GM12864 (cell line): Measurements from ENCODE around the gene GAGE13.
"Not testable (repeated sequence)": the region's sequence is repeated elsewhere in the genome, so short reads cannot be mapped to it uniquely, and the experiment has no call there.

ENCODE experiments used
- DNase-seq: peaks from one replicate; pipeline ENCODE4 v3.0.0-alpha.2; 2011; ENCODE audit warnings: low read depth
- H3K4me3 ChIP-seq: 2 replicates; pipeline ENCODE4 v1.5.1; 2011; ENCODE audit warnings: mild to moderate bottlenecking, low read depth, low read length, control low read depth
- TF ChIP-seq, protein P1 (sequence below): IDR thresholded peaks from 2 replicates; pipeline ENCODE4 v1.5.1; 2011; ENCODE audit warnings: low read depth, mild to moderate bottlenecking, moderate library complexity, low read length, control low read depth, inconsistent platforms; ENCODE audit errors: missing control alignments

Gene GAGE13

DNA sequence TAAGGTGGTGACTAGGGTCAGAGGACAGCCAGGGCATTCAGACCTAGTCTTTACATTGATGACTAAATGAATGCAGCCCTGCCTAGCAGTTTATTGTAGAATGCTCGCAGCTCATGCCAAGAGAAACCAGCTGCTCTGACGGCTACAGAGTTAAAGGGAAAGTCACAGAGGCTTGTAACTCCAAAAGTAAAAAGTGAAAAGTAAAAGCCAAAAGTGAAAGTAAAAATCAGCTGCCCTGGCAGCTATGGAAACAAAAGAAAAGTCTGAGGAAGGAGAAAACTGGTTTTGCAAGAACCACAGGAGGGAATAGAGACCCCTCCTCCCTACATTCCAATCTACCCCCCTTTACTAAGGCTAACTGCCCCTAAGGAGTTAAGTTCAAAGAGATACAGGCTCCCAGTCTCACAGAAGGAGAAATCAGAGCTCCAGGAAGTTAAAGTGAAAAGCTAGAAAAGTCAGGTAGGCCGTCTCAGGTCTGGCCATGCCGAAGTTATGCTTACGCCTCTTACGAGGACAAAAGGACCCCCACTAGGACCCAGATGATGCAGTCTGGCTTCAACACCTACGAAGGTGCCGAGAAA lies 21.9 kb upstream of the GAGE13 start:
- TF ChIP-seq, protein P1, sequence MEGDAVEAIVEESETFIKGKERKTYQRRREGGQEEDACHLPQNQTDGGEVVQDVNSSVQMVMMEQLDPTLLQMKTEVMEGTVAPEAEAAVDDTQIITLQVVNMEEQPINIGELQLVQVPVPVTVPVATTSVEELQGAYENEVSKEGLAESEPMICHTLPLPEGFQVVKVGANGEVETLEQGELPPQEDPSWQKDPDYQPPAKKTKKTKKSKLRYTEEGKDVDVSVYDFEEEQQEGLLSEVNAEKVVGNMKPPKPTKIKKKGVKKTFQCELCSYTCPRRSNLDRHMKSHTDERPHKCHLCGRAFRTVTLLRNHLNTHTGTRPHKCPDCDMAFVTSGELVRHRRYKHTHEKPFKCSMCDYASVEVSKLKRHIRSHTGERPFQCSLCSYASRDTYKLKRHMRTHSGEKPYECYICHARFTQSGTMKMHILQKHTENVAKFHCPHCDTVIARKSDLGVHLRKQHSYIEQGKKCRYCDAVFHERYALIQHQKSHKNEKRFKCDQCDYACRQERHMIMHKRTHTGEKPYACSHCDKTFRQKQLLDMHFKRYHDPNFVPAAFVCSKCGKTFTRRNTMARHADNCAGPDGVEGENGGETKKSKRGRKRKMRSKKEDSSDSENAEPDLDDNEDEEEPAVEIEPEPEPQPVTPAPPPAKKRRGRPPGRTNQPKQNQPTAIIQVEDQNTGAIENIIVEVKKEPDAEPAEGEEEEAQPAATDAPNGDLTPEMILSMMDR = no peak
- no peak for DNase-seq
- no peak overlapping the region; the same call in 1 of the 2 replicates for H3K4me3 ChIP-seq

DNA sequence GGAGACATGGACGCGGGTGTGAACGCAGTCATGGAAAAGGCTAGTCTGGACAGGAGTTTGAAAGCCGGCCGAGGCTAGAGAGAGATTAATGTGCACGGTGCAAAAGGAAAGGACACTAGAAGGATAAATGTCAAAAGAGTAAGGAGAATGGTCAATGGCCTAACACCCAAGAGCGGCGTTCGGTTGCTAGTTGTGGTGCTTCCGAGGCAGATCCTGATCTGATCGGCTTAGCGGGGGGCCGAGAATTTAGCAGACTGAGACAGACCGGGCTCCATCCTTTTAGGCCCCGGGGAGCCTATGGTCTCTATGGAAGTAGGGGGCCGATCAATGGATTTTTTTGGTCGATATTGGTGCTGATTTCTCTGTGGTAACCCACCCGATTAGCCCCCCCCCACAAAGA lies 21.0 kb upstream of the GAGE13 start:
- H3K4me3 ChIP-seq = no peak overlapping the region
- TF ChIP-seq, protein P1 = no peak

GRCh38 chrX:49312176-49312575 lies 19.2 kb upstream of the GAGE13 start:
- no peak overlapping the region for H3K4me3 ChIP-seq
- TF ChIP-seq, protein P1 = no peak
- DNase-seq = no peak

More for the DNA sequence above, 21.0 kb upstream of the GAGE13 start:
- DNase-seq = no peak

DNA sequence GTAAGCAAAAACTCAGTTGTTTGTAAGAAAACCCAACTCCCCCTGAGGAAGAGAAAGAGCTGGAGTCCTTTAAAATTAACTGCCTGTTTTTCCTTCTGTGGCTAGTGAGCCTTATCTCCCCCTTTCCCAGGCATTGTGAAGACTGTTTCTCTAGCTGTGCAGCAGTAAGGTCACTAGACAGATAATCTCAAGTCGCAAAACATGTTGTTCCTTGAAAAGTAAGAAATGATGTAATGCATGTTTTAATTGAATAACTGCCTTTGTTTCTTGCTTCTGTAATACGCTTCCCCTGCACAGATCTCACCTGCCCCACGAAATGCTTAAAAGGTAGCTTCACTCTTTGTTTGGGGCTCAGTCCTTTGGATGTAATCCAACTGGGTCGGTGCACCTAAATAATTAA lies 15.3 kb upstream of the GAGE13 start:
- no peak overlapping the region for H3K4me3 ChIP-seq
- TF ChIP-seq, protein P1 = no peak

GRCh38 chrX:49321737-49322136 lies 9.6 kb upstream of the GAGE13 start, which contains the start of gene GAGE12J:
TSS of gene GAGE12J (plus strand) at chrX:49322037. CDS start at chrX:49323194, 1,157 bp downstream.
- H3K4me3 ChIP-seq, DNase-seq: not testable (repeated sequence)

More for the DNA sequence above, 15.3 kb upstream of the GAGE13 start:
- DNase-seq = no peak

DNA sequence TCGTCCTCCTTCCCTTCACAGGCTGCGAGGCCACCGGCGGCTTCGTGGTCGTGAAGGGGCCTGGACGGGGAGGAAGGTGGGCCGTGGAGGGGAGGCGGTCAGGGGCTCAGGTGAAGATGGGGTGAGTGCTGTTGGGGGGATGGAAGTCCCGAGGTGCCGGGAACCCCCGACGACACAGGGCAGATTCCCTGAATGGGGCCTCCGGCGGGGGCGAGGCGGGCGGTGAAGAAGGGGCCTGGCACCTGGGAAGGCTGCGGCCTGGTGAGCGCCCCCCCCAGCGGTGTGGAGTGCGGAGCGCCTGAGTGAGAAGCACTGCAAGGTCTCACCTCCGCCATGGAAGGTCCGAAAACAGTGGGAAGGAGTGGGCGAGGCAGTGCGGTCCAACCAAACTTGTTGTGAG lies 9.1 kb upstream of the GAGE13 start:
- not testable (repeated sequence) for DNase-seq, H3K4me3 ChIP-seq

DNA sequence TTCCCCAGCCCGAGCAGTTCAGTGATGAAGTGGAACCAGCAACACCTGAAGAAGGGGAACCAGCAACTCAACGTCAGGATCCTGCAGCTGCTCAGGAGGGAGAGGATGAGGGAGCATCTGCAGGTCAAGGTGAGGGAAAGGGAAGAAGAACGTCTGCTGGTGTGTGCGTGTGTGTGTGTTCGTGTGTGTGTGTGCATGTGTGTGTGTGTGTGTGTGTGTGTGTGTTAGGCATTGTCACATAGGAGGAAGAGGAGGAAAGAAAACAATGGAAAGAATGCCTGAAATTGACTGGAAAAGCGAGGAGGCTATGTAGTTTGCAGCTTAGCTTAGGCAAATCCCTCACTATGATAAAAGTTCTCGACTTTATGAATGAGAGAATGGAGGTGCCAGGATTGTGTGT lies 7.6 kb upstream of the GAGE13 start:
- not testable (repeated sequence) for DNase-seq

GRCh38 chrX:49330421-49330820 lies 961 bp upstream of the GAGE13 start:
- DNase-seq, H3K4me3 ChIP-seq: not testable (repeated sequence)

More for the DNA sequence above, 7.6 kb upstream of the GAGE13 start:
- not testable (repeated sequence) for H3K4me3 ChIP-seq

GRCh38 chrX:49331841-49332240 lies 459 bp downstream of the GAGE13 start:
- H3K4me3 ChIP-seq, DNase-seq: not testable (repeated sequence)

- not testable (repeated sequence) for DNase-seq, H3K4me3 ChIP-seq
Observed at GRCh38 chrX:49341449-49341848, 10.1 kb downstream of the GAGE13 start.

DNA sequence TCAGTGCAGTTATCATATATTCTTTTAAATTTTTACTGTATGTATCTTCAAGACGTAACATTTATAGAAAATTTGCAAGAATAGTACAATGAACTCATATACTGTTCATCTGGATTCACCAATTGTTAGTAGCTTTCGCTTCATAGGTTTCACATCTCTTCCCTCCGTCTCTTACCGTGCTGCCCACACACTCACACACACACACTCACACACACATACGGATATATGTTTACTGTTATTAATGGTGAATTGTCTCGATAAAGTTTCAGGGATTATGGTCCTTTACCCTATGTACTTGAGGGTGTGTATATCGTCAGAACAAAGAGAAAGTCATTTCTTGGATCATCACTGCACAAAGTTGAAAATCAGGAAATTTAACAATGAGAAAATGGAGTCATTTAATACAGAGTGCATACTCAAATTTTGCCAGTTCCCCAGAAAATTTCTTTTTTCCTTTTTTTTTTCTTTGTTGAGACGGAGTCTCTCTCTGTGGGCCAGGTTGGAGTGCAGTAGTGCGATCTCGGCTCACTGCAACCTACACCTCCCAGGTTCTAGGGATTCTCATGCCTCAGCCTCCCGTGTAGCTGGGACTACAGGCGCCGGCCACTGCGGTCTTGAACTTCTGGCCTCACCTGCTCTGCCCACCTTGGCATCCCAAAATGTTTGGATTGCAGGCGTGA lies 13.3 kb downstream of the GAGE13 start:
- not testable (repeated sequence) for DNase-seq, H3K4me3 ChIP-seq

DNA sequence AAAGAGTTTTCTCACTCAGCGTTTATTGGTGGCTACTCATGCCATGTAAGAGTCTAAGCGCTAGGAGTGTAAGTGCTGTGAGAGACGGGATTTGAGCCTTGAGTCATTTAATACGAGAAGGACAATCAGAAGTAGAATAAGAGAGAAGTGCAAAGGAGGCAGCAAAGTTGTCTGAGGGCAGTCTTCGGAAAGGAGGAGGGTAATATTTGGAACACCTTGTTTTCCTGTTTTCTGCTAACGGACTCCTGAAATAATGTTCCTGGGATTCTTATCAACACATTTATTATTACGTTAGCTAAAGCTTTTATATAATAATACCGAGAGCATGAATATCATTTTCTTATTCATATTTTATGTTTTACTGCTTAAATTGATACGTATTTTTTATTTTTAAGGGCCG lies 14.0 kb downstream of the GAGE13 start:
- DNase-seq, H3K4me3 ChIP-seq: not testable (repeated sequence)

DNA sequence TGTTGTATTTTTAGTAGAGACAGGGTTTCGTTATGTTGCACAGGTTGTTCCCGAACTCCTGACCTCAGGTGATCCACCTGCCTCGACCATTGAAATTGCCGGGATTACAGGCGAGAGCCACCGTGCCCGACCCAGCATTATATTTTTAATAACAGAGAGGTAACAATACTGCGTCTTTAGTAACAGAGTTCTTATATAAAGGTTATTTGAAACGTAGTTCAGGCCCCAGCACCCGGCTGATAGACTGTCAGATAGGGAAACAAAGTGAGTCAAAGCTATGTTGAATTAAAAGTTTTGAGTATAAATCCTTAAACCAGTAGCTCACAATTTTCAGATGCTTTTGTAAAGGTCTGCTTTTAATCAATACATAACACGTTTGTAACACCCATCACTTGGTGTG lies 14.8 kb downstream of the GAGE13 start:
- H3K4me3 ChIP-seq, DNase-seq: not testable (repeated sequence)
